NOMO-1 (cell line): ENCODE data around the gene INTS11.

Experiments used
- DNase-seq, 2 experiments: peaks; one replicate each; lab custom pipeline; 2025; ENCODE audit not compliant: unreplicated experiment in 2 of 2; lab: John Stamatoyannopoulos, UW

Gene INTS11

GRCh38 chr1:1287288-1288110, 37.0 kb downstream of the INTS11 start:
- no peak for DNase-seq

GRCh38 chr1:1286313-1287261, 37.9 kb downstream of the INTS11 start:
- no peak for DNase-seq

- DNase-seq = no peak
Observed at GRCh38 chr1:1285611-1286311, 38.7 kb downstream of the INTS11 start.

GRCh38 chr1:1285102-1285571, 39.3 kb downstream of the INTS11 start:
- DNase-seq = no peak

GRCh38 chr1:1284221-1285101, 40.0 kb downstream of the INTS11 start:
- no peak for DNase-seq

GRCh38 chr1:1283821-1284220, 40.6 kb downstream of the INTS11 start:
- DNase-seq = no peak

GRCh38 chr1:1282998-1283397, 41.5 kb downstream of the INTS11 start:
- DNase-seq = no peak

- DNase-seq = no peak
Observed at GRCh38 chr1:1281533-1282321, 42.7 kb downstream of the INTS11 start.

- DNase-seq = no peak
Observed at GRCh38 chr1:1280782-1281481, 43.5 kb downstream of the INTS11 start.

- DNase-seq = no peak
Observed at GRCh38 chr1:1279028-1279427, 45.4 kb downstream of the INTS11 start.

GRCh38 chr1:1278620-1279019, 45.8 kb downstream of the INTS11 start:
- no peak for DNase-seq

GRCh38 chr1:1275836-1276235, 48.6 kb downstream of the INTS11 start:
- DNase-seq = no peak

GRCh38 chr1:1274931-1275431, 49.5 kb downstream of the INTS11 start:
- DNase-seq = no peak

- no peak for DNase-seq
Observed at GRCh38 chr1:1274299-1274930, 50.0 kb downstream of the INTS11 start.

- peak; percentile 82 to 83 for DNase-seq
Observed at GRCh38 chr1:1273512-1274298, 50.8 kb downstream of the INTS11 start, which contains the start of gene UBE2J2. TSS of gene UBE2J2 (minus strand) at chr1:1273854. CDS start at chr1:1267992, 5,862 bp downstream.

- DNase-seq = no peak
Observed at GRCh38 chr1:1273209-1273511, 51.3 kb downstream of the INTS11 start.
